HG03342 (cell line): ENCODE measurements around the gene MICAL2.

Source experiments
- ATAC-seq: cut with Tn5 transposase; IDR thresholded peaks from one replicate; pipeline ENCODE4 v1.9.1; 2021; ENCODE audit warnings: mild to moderate bottlenecking, moderate library complexity; ENCODE audit not compliant: unreplicated experiment

Gene MICAL2

DNA sequence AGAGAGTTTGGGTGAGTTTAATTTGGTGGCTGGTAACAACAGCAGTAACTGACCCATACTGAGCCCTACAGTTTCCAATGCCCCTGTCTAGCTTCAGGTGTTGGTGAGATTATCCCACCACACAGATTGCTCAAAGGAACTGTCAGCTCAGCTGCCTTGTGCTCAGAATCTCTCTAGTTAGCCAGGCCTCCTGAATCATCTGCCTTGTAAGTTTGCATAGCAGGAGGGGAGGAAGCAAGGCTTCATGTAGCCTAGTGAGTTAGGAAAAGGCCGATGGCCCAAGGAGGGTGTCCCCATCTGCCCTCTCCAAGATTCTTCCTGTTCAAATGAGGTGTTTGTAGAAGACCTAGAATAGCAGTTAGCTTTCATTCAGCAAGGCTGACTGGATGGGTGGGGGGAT is 74.3 kb downstream of the MICAL2 start:
- no peak for ATAC-seq

DNA sequence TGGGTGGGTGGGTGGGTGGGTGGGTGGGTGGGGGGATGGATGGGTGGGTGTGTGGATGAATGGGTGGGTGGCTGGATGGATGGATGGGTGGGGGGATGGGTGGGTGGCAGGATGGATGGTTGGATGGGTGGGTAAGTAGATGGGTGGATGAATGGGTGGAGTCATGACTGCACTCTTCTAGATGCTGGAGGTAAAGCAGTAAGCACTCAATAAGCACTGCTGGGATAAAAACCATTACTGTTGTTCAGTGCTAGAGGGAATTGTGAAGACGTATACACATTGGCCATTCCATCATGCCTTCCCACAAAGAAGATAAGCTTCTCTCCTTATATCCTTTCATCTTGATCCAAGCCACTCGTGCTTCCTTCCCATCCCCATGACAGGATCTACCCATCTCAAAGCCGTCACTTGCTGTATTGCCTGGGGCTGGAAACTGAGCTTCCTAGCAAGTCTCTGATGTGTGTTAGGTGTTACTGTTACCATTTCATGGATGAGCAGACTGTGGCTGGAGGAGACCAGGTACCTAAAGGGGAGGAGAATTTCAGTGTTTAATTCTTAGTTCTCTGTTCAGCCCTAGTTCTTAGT is 74.8 kb downstream of the MICAL2 start:
- no peak for ATAC-seq

- ATAC-seq, result no peak
These were observed 75.5 kb downstream of the MICAL2 start for GRCh38 chr11:12185914-12186313.

DNA sequence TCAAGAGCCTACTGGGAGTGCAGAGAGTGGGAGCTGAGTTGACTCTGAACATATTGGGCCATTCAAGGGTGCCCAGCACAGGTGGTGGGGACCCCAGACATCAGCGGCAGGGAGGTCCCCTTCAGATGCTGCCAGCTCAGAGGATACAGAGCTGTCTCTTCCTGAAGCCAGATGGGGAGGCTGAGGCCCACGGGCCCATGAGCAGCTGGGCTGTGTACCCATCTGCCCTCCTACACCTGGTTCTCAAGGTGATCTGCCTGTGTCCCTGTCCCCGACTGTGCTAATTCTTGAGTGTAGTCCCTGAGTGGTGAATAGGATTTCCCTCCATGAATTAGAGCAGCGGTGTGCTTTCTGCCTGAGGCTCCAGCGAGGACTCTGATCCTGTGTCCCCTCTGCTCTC is 76.3 kb downstream of the MICAL2 start:
- ATAC-seq, result no peak

GRCh38 chr11:12187399-12187798 is 77.0 kb downstream of the MICAL2 start:
- no peak for ATAC-seq

DNA sequence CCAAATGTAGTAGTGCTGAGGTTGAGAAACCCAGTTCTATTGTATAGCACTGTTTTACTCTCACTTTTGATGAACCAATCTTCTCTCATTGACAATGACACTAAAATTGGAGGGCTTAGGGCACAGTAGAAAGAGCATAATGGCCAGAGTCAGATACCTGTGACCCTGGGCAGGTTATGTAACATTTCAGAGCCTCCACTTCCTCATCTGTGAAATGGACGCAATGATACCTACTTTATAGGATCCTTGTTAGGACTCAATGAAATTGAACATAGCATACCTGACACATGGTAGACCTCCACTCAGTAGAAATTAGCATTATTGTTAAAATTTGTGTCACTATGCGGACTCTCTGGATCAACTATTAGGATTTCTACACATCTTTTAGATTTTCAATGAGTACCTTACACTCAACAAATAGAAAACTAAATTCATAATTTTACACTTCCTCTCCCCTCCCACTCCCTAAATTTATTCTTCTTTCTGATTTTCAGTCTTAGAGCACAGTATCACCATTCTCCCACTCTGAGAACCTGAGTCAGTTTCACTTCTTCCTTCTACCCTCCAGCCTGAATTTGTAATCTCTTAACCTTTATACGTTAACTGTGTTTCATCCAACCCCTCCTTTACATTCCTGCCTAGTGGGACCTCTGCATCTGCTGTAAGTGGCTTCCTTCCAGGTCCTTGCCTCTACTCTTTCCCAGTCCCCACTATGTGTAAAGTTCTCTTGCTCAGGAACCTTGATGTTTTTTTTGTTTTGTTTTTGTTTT is 78.3 kb downstream of the MICAL2 start:
- ATAC-seq, result peak; percentile 76

GRCh38 chr11:12189543-12190235 is 79.3 kb downstream of the MICAL2 start:
- ATAC-seq, result peak; percentile 35

DNA sequence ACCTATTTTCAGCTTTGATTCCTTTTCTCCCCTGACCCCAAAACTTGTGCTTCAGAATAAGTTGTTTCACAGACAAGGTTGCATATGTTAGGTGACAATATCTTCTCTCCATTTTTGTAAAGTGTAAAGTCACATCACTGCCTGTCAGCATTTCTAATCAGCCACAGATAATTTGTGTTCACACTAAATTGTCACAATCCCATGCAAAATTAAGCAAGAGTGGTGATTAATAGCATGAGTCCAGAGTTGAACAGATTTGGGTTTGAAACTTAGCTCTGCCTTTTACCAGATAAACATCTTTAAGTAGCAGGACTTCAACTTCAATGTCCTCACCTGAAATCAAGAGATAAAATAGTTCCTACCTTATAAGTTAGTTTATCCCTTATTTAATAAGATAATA is 80.1 kb downstream of the MICAL2 start:
- ATAC-seq, result no peak

- ATAC-seq, result no peak
These were observed 82.6 kb downstream of the MICAL2 start for GRCh38 chr11:12192794-12193514.

GRCh38 chr11:12193515-12194336 is 83.3 kb downstream of the MICAL2 start:
- ATAC-seq, result no peak

- ATAC-seq, result peak; percentile 74
These were observed 85.4 kb downstream of the MICAL2 start for GRCh38 chr11:12195768-12196167.

DNA sequence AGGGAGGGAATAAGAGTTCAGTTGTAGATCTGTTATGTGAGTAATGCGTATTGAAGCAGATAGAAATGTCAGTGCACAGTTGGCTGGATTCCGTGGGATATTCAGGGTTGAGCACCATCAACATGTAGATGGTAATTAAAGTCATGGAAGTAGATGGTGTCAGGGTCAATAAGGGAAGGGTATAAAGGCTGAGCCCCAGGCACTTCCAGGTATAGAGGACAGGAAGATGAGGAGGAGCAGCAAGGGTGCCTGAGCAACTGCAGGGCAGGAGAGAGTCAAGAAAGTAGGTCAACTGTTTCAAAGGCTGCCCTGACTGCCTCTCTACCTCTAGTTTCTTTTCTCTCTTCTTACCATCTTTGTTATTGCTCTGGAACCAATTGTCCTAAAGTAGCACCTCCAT is 85.9 kb downstream of the MICAL2 start:
- no peak for ATAC-seq

DNA sequence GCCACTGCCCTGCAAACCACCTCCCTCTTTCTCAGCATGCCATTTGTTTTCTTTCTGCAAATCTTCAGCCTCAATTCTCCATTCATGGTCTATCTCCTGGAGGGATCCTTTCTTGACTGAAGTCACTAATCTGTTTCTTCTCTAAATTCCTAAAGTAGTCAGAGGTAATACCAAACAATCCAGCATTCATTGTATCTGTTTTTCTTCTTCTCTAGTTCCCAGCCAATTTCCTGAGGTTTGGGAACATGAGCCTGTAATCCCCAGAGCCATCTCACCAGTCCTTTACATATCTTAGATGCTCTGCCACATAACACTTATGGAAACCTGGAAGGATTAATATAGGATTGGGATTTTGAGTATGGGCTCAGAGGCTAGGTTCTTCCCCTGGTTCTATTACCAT is 86.5 kb downstream of the MICAL2 start:
- ATAC-seq, result no peak

DNA sequence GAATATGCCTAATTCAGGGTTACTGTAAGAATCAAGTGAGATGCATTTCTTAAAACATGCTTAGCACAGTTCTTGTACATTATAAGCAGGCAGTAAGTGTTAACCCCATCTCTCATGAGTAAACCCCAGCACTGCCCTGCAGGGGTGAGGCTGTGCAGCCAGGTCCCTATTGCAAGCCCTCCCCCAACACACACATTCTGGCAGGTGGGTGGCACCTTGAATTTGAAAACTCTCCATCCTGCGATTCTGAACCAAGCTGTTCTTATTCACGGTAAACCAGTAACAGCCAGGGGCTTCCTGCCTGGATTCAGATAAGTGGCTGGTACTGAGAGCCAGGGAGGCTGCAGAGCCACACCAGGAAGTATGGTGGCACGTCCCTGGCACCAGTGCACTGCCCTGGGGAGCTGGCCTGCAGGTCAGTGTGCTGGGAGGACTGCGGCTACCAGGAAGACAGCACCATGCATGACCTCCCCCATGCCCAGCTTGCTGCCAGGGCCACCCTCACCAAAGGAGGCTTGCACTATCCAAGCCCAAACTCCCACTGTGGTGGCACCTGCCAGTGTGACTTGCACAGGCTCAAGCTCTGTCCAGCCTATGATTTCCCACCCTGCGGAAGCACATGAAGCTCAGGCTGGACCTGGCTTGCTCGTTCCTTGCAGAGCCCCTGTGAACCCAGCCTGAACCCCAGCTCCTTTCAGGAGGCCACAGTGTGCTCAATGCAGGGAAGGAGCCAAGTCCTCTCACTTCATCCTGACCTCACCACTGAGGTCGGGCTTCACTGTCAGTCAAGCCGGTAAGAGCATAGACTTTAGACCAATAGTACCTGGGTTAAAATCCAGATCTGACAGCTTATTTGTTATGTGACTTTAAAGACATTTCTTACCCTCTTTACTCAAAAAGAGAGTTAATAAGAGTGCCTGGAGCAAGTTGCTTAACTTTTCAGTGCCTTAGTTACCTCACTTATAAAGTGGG is 88.1 kb downstream of the MICAL2 start:
- ATAC-seq, result no peak

DNA sequence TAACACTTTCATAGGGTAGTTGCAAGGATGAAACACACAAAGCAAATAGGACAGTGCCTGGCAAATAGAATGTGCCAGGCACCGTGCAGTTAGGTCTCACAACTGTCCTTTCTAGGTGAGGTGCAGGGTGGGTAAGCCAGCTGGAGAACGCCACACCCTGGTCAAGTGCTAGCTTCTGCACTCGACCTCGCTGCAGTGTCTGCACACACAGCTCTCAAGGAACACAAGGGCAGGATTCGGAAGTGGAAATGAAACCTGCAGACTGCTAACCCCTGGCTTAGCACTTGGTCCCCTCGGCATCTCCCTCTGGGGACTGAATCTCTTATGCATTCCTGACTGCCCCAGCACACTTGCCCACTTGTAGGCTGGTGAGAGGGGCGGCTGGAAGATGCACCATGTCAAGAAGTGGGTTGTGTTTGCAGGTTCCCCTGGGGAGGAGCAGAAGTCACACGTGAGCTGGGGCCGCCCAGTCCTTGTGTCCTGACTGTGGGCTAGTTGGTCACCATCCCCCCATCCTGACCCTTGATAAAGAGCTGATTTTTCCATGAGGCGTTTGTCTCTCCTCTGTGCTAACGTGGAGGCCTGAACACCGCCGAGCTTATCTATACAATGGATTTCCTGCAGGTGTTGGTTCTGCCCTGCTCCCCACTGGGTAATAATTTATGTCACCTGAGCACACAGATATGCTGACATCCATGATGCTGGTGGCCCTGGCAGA is 89.0 kb downstream of the MICAL2 start:
- no peak for ATAC-seq

DNA sequence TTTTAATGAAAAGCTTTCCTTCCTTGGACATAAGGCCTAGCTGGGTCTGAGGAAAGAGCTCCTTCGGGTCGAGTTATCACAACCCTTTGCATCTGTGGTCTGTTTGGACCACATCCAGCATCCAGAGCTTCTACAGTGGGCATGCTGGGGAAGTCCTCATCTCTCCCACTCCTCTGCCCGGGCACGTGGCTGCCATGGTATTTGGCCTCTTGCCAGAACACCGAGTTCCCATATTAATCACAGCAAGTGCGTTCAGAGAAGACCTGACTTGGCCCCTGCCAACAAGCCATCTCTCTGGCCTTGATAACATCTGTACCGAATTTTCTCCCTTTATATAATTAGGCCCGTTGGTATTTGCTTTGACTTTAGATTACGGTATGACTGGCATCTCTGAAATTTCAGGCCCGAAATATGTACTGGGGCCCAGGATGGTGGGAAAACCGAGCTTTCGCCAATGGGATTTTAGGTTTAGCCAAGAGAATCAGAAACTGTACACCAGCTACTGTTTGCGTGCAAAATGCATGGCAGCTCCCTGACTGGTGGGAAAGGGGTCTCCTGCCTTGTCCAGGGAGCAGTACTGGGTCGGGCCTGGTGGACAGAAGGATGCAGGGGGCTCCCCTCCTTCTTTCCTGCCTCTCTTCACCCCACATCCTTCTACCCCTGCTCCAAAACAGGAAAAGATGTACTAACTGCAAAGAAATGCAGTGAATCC is 90.0 kb downstream of the MICAL2 start:
- ATAC-seq, result no peak

- ATAC-seq, result no peak
These were observed 90.9 kb downstream of the MICAL2 start for GRCh38 chr11:12200991-12201985.
